ENCODE data around the gene SLCO1B1. TPM values are rescaled to one million over a fixed set of nuclear protein-coding genes. Genes with fewer than 3 reads are reported as not detected.
"Not testable (repeated sequence)": the region's sequence is repeated elsewhere in the genome, so short reads cannot be mapped to it uniquely, and the experiment has no call there.

The SLCO1B1 gene
- total RNA-seq, 2 donors from 2014 or later, result not detected

- no peaks in the 10 kb centered on the region for H3K27me3 ChIP-seq (replicated peaks; ENCODE audit: insufficient read depth)
Observed at GRCh38 chr12:21118760-21119159, 12.2 kb upstream of the SLCO1B1 start.

GRCh38 chr12:21129351-21129750 lies 1.6 kb upstream of the SLCO1B1 start:
- Histone ChIP-seq H3K4me1 (ENCODE audit: control insufficient read depth in 1 of 2, low read depth in 2 of 2) (peaks cover 10 to 11% of the 10 kb centered on the region in 2 donors), H3K4me3 (no peak overlapping the region), H3K27ac (no peak overlapping the region), H3K27me3 (replicated peaks; ENCODE audit: insufficient read depth) (no peaks in the 10 kb centered on the region), H3K36me3 (no peaks in the 10 kb centered on the region), H3K9me3 (no peaks in the 10 kb centered on the region)
- TF ChIP-seq CTCF (IDR thresholded peaks at IDR 0.05), result no peak
- no peak for ATAC-seq (ENCODE audit: insufficient number of reproducible peaks, low FRiP score, low read depth)
- DNase-seq (ENCODE audit: low spot score), result no peak

More at GRCh38 chr12:21118760-21119159, 12.2 kb upstream of the SLCO1B1 start:
- no peak overlapping the region for H3K4me3 ChIP-seq
- H3K36me3 ChIP-seq, result no peaks in the 10 kb centered on the region
- H3K27ac ChIP-seq, result no peak overlapping the region
- DNase-seq (ENCODE audit: low spot score), result no peak
- no peak for ATAC-seq (ENCODE audit: insufficient number of reproducible peaks, low FRiP score, low read depth)
- H3K9me3 ChIP-seq, result no peaks in the 10 kb centered on the region
- TF ChIP-seq CTCF (IDR thresholded peaks at IDR 0.05), result no peak
- H3K4me1 ChIP-seq (ENCODE audit: control insufficient read depth in 1 of 2, low read depth in 2 of 2), result peaks cover 0 to 3% of the 10 kb centered on the region in 2 donors

- TF ChIP-seq CTCF (IDR thresholded peaks at IDR 0.05), result no peak
- Histone ChIP-seq H3K27ac (peak overlapping the region; percentile 28 to 47), H3K4me1 (ENCODE audit: control insufficient read depth in 1 of 2, low read depth in 2 of 2) (peaks cover 10 to 11% of the 10 kb centered on the region in 2 donors), H3K4me3 (no peak overlapping the region), H3K27me3 (replicated peaks; ENCODE audit: insufficient read depth) (no peaks in the 10 kb centered on the region), H3K9me3 (no peaks in the 10 kb centered on the region), H3K36me3 (no peaks in the 10 kb centered on the region)
- no peak for DNase-seq (ENCODE audit: low spot score)
- peak; percentile 94 for ATAC-seq (ENCODE audit: insufficient number of reproducible peaks, low FRiP score, low read depth)
Observed at GRCh38 chr12:21129906-21130305, 1.1 kb upstream of the SLCO1B1 start.

- not testable (repeated sequence) for H3K27me3 ChIP-seq (replicated peaks; ENCODE audit: insufficient read depth); H3K36me3 ChIP-seq; ATAC-seq (ENCODE audit: insufficient number of reproducible peaks, low FRiP score, low read depth); DNase-seq (ENCODE audit: low spot score); H3K4me3 ChIP-seq; H3K27ac ChIP-seq; H3K4me1 ChIP-seq (ENCODE audit: control insufficient read depth in 1 of 2, low read depth in 2 of 2); H3K9me3 ChIP-seq
Observed at GRCh38 chr12:21137318-21137999, 6.5 kb downstream of the SLCO1B1 start.

GRCh38 chr12:21138016-21138415 lies 7.0 kb downstream of the SLCO1B1 start:
- Histone ChIP-seq H3K4me3 (no peak overlapping the region), H3K36me3 (no peaks in the 10 kb centered on the region), H3K9me3 (no peaks in the 10 kb centered on the region), H3K27ac (no peak overlapping the region), H3K27me3 (replicated peaks; ENCODE audit: insufficient read depth) (no peaks in the 10 kb centered on the region), H3K4me1 (ENCODE audit: control insufficient read depth in 1 of 2, low read depth in 2 of 2) (no peaks in the 10 kb centered on the region)
- TF ChIP-seq CTCF (IDR thresholded peaks at IDR 0.05), result no peak
- DNase-seq (ENCODE audit: low spot score) (no peak), ATAC-seq (ENCODE audit: insufficient number of reproducible peaks, low FRiP score, low read depth) (no peak)

- Histone ChIP-seq H3K9me3 (peaks cover 6% of the 10 kb centered on the region), H3K4me3 (no peak overlapping the region), H3K27me3 (replicated peaks; ENCODE audit: insufficient read depth) (no peaks in the 10 kb centered on the region), H3K27ac (no peak overlapping the region), H3K36me3 (no peaks in the 10 kb centered on the region), H3K4me1 (ENCODE audit: control insufficient read depth in 1 of 2, low read depth in 2 of 2) (no peaks in the 10 kb centered on the region)
- DNase-seq (ENCODE audit: low spot score) (no peak), ATAC-seq (ENCODE audit: insufficient number of reproducible peaks, low FRiP score, low read depth) (no peak)
- TF ChIP-seq CTCF (IDR thresholded peaks at IDR 0.05), result no peak
Observed at GRCh38 chr12:21144309-21144708, 13.3 kb downstream of the SLCO1B1 start.

- DNase-seq (ENCODE audit: low spot score); H3K4me3 ChIP-seq; H3K27me3 ChIP-seq (replicated peaks; ENCODE audit: insufficient read depth); H3K9me3 ChIP-seq; H3K27ac ChIP-seq; ATAC-seq (ENCODE audit: insufficient number of reproducible peaks, low FRiP score, low read depth); H3K36me3 ChIP-seq; H3K4me1 ChIP-seq (ENCODE audit: control insufficient read depth in 1 of 2, low read depth in 2 of 2): not testable (repeated sequence)
Observed at GRCh38 chr12:21149861-21150260, 18.9 kb downstream of the SLCO1B1 start.
